Measurements from ENCODE around the gene SDHD.
"Not testable (repeated sequence)": the region's sequence is repeated elsewhere in the genome, so short reads cannot be mapped to it uniquely, and the experiment has no call there.

DNA sequence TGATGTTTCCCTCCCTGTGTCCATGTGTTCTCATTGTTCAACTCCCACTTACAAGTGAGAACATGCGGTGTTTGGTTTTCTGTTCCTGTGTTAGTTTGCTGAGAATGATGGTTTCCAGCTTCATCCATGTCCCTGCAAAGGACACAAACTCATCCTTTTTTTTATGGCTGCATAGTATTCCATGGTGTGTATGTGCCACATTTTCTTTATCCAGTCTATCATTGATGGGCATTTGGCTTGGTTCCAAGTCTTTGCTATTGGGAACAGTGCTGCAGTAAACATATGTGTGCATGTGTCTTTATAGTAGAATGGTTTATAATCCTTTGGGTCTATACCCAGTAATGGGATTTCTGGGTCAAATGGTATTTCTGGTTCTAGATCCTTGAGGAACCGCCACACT is 40.0 kb upstream of the SDHD start:
- TF ChIP-seq, protein P1, sequence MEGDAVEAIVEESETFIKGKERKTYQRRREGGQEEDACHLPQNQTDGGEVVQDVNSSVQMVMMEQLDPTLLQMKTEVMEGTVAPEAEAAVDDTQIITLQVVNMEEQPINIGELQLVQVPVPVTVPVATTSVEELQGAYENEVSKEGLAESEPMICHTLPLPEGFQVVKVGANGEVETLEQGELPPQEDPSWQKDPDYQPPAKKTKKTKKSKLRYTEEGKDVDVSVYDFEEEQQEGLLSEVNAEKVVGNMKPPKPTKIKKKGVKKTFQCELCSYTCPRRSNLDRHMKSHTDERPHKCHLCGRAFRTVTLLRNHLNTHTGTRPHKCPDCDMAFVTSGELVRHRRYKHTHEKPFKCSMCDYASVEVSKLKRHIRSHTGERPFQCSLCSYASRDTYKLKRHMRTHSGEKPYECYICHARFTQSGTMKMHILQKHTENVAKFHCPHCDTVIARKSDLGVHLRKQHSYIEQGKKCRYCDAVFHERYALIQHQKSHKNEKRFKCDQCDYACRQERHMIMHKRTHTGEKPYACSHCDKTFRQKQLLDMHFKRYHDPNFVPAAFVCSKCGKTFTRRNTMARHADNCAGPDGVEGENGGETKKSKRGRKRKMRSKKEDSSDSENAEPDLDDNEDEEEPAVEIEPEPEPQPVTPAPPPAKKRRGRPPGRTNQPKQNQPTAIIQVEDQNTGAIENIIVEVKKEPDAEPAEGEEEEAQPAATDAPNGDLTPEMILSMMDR (IDR thresholded peaks at IDR 0.05; ENCODE audit: low read depth, low read length), result not testable (repeated sequence)
- TF ChIP-seq POLR2A (IDR thresholded peaks at IDR 0.05; ENCODE audit: extremely low read depth, insufficient read length), result not testable (repeated sequence)
- TF ChIP-seq, protein P2, sequence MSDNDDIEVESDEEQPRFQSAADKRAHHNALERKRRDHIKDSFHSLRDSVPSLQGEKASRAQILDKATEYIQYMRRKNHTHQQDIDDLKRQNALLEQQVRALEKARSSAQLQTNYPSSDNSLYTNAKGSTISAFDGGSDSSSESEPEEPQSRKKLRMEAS (IDR thresholded peaks at IDR 0.05; ENCODE audit: low read depth, low read length), result not testable (repeated sequence)

Measured in NB4 (cell line).